AG04450 (cell line): ENCODE data around the gene MED12L. TPM values are rescaled to one million over a fixed set of nuclear protein-coding genes. Genes with fewer than 3 reads are reported as not detected.

Experiments used
- CTCF ChIA-PET: fragments of 300-600, 350-600 bp; formaldehyde crosslinking; extraction: SDS; loops from one replicate; lab custom pipeline; 2022; ENCODE audit warnings: antibody characterized with exemption, inconsistent platforms; lab: Charles Lee
- POLR2A ChIA-PET: fragments of 350-600 bp; formaldehyde crosslinking; extraction: SDS; loops from one replicate; lab custom pipeline; 2021; ENCODE audit warnings: antibody characterized with exemption, inconsistent platforms; lab: Yijun Ruan, JAX
- DNase-seq: peaks from one replicate; pipeline ENCODE4 v3.0.0-alpha.2; 2011; ENCODE audit warnings: low read depth, low spot score
- H3K27ac ChIP-seq: one replicate; pipeline ENCODE4 v1.5.1; 2012; ENCODE audit warnings: low read depth, low read length, control low read depth
- H3K27me3 ChIP-seq: one replicate; pipeline ENCODE4 v1.6.0; 2012; ENCODE audit warnings: low read length; ENCODE audit not compliant: control insufficient read depth, insufficient read depth
- H3K4me3 ChIP-seq: 2 replicates; pipeline ENCODE4 v1.5.1; 2011; ENCODE audit warnings: mild to moderate bottlenecking, low read depth, low read length, control low read depth
- H3K9me3 ChIP-seq: 2 replicates; pipeline ENCODE4 v1.5.1; 2012; ENCODE audit warnings: low read length; ENCODE audit not compliant: control insufficient read depth, insufficient read depth
- polyA plus RNA-seq: library from polyadenylated mRNA; depleted of rRNA; stranded (reverse); fragments of >200 nt; gene quantifications from 2 replicates; pipeline ENCODE4 v1.2.3, GENCODE V29; 2011
- TF ChIP-seq, protein P1 (sequence below): IDR thresholded peaks from 2 replicates; pipeline ENCODE4 v1.5.1; 2011; ENCODE audit warnings: low read depth, low read length, control low read depth, inconsistent platforms

MED12L gene
- polyA plus RNA-seq, 1 experiment = 0.26 TPM

DNA sequence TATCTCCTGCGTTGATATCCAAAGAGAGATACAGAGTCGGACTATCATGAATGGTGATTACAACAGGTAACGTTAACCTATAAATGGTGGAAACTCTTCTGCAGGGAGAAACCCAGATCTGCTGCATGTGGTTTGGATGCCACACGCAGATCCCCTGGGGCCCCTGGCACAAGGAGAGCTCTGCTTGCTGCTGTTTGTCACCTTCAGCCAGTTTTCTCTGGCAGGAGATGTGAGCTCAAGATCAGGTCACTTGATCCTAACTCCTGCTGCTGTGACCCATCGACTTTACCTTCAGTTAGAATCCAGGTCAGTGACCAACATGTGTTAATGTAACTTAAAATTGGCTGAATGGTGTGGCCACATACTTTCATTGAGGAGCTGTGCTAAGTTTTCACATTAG lies 141.4 kb downstream of the MED12L start:
- Histone ChIP-seq H3K4me3 (no peak overlapping the region), H3K27ac (no peak overlapping the region), H3K27me3 (no peaks in the 10 kb centered on the region), H3K9me3 (no peaks in the 10 kb centered on the region)
- DNase-seq = no peak
- ChIA-PET CTCF (interaction anchor here (0.7 to 8.4 kb wide), 24 partner anchors 7 to 611 kb away, joined by 3 to 182 read pairs (median 12); partner anchors contain the start of gene P2RY14), POLR2A (no interaction called here)
- TF ChIP-seq, protein P1, sequence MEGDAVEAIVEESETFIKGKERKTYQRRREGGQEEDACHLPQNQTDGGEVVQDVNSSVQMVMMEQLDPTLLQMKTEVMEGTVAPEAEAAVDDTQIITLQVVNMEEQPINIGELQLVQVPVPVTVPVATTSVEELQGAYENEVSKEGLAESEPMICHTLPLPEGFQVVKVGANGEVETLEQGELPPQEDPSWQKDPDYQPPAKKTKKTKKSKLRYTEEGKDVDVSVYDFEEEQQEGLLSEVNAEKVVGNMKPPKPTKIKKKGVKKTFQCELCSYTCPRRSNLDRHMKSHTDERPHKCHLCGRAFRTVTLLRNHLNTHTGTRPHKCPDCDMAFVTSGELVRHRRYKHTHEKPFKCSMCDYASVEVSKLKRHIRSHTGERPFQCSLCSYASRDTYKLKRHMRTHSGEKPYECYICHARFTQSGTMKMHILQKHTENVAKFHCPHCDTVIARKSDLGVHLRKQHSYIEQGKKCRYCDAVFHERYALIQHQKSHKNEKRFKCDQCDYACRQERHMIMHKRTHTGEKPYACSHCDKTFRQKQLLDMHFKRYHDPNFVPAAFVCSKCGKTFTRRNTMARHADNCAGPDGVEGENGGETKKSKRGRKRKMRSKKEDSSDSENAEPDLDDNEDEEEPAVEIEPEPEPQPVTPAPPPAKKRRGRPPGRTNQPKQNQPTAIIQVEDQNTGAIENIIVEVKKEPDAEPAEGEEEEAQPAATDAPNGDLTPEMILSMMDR = no peak

DNA sequence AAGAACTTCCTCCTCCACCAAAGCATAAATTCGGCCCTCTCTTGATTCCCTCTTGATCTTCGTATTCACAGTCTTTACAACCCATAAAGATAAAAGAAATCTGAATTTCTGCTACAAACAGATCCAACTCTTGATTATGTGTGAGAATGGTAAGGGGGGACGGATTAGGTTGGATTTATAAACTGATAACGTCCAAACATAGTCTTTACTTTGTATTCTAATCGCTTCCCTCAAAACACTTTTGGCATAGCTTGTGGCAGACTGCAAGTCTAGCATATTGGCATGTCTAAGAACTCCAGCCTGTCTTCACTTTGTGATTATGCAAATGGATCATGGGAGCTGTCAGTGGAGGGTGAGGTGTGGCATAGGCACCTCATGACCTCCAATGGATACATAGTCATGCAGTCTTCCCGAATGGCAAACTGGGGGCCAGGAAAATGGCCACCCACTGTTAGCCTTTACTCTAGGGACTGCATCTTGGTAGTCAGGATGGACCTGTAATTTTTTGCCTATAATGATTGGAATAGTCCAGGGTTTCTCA lies 141.9 kb downstream of the MED12L start:
- Histone ChIP-seq H3K27ac (no peak overlapping the region), H3K4me3 (no peak overlapping the region), H3K27me3 (no peaks in the 10 kb centered on the region), H3K9me3 (no peaks in the 10 kb centered on the region)
- ChIA-PET CTCF (interaction anchor here (0.8 to 8.4 kb wide), 39 partner anchors 8 to 614 kb away, joined by 3 to 182 read pairs (median 9); partner anchors contain the start of gene P2RY14), POLR2A (no interaction called here)
- no peak for DNase-seq
- TF ChIP-seq, protein P1 = no peak

- peak; percentile 73 for DNase-seq
- ChIA-PET POLR2A (interaction anchor here (0.8 kb wide), 1 partner anchor 32 kb away, joined by 3 read pairs; no protein-coding TSS in a partner anchor), CTCF (interaction anchor here (0.5 to 8.4 kb wide), 55 partner anchors 8 to 1228 kb away, joined by 3 to 182 read pairs (median 6); partner anchors contain the start of gene P2RY14)
- H3K9me3 ChIP-seq = no peaks in the 10 kb centered on the region
- H3K27me3 ChIP-seq = no peaks in the 10 kb centered on the region
- TF ChIP-seq, protein P1 = peak; percentile 97
- no peak overlapping the region for H3K4me3 ChIP-seq
- H3K27ac ChIP-seq = peak overlapping the region; percentile 73
Observed at GRCh38 chr3:151227807-151228665, 142.6 kb downstream of the MED12L start.

DNA sequence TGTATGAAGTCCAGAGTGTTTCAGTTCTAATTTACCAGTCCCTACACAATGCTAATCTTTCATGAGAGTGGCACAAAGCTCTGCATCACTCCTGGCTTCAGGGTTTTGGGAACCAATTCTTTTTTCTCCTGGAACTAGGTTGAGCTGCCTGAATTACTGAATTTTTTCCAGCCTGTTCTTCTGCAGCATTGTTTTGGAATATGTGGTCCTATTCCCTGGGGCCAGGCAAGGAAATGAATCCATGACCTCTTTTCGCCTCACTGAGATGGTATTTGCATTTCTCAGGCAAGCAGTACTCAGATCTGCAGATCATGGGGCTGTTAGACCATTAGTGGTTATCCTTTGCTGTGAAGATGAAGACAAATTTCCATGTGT lies 143.2 kb downstream of the MED12L start:
- ChIA-PET CTCF (interaction anchor here (0.5 to 8.4 kb wide), 45 partner anchors 9 to 1227 kb away, joined by 3 to 182 read pairs (median 8); partner anchors contain the start of gene P2RY14), POLR2A (interaction anchor here (0.8 kb wide), 1 partner anchor 31 kb away, joined by 3 read pairs; no protein-coding TSS in a partner anchor)
- H3K27me3 ChIP-seq = no peaks in the 10 kb centered on the region
- no peak overlapping the region for H3K4me3 ChIP-seq
- H3K9me3 ChIP-seq = no peaks in the 10 kb centered on the region
- peak overlapping the region; percentile 73 for H3K27ac ChIP-seq
- TF ChIP-seq, protein P1 = no peak
- no peak for DNase-seq
